ACC112 (cell line): ENCODE data around the gene ZBTB16.

Experiments
- H2AFZ ChIP-seq: fragments of 200-600 bp; sonication (generic); one replicate; pipeline ENCODE4 v1.6.0; 2017; ENCODE audit warnings: antibody characterized with exemption, low read length; ENCODE audit not compliant: unreplicated experiment
- H3K27ac ChIP-seq: fragments of 200-600 bp; sonication (generic); 2 replicates; pipeline ENCODE4 v1.5.1; 2014; ENCODE audit warnings: low read depth, mild to moderate bottlenecking, antibody characterized with exemption, low read length, moderate library complexity
- H3K27me3 ChIP-seq: fragments of 200-600 bp; sonication (generic); 2 replicates; pipeline ENCODE4 v1.6.1; 2014; ENCODE audit warnings: mild to moderate bottlenecking, antibody characterized with exemption, low read length, moderate library complexity, mixed read lengths; ENCODE audit not compliant: insufficient read depth
- H3K36me3 ChIP-seq: fragments of 200-600 bp; sonication (generic); 2 replicates; pipeline ENCODE4 v1.6.1; 2016; ENCODE audit warnings: mild to moderate bottlenecking, antibody characterized with exemption, low read length, moderate library complexity, mixed read lengths; ENCODE audit not compliant: insufficient read depth
- H3K4me1 ChIP-seq: fragments of 200-600 bp; sonication (generic); one replicate; pipeline ENCODE4 v1.6.1; 2016; ENCODE audit warnings: low read length, mixed read lengths; ENCODE audit not compliant: insufficient read depth, unreplicated experiment, control insufficient read depth
- H3K4me3 ChIP-seq: fragments of 200-600 bp; sonication (generic); 2 replicates; pipeline ENCODE4 v1.5.1; 2014; ENCODE audit warnings: mild to moderate bottlenecking, low read depth, low read length
- H3K79me2 ChIP-seq: fragments of 200-600 bp; sonication (generic); one replicate; pipeline ENCODE4 v1.6.0; 2016; ENCODE audit warnings: low read length; ENCODE audit not compliant: control insufficient read depth, unreplicated experiment, insufficient read depth

ZBTB16 gene

GRCh38 chr11:114075891-114076441, 16.5 kb downstream of the ZBTB16 start:
- peak overlapping the region; percentile 35 for H3K27ac ChIP-seq
- H3K27me3 ChIP-seq: no peaks in the 10 kb centered on the region
- H3K4me1 ChIP-seq: peaks cover 64% of the 10 kb centered on the region
- peaks cover 5% of the 10 kb centered on the region for H3K36me3 ChIP-seq
- H3K4me3 ChIP-seq: no peak overlapping the region
- no peak overlapping the region for H2AFZ ChIP-seq
- peaks cover 67% of the 10 kb centered on the region for H3K79me2 ChIP-seq

- H3K27me3 ChIP-seq: no peaks in the 10 kb centered on the region
- peaks cover 63% of the 10 kb centered on the region for H3K4me1 ChIP-seq
These were observed 17.4 kb downstream of the ZBTB16 start for GRCh38 chr11:114076921-114077331.

GRCh38 chr11:114077482-114078305, 18.2 kb downstream of the ZBTB16 start:
- peaks cover 5% of the 10 kb centered on the region for H3K36me3 ChIP-seq
- H3K27me3 ChIP-seq: no peaks in the 10 kb centered on the region
- peaks cover 65% of the 10 kb centered on the region for H3K4me1 ChIP-seq

More at GRCh38 chr11:114076921-114077331, 17.4 kb downstream of the ZBTB16 start:
- no peak overlapping the region for H3K27ac ChIP-seq
- H3K79me2 ChIP-seq: peaks cover 59% of the 10 kb centered on the region
- H2AFZ ChIP-seq: no peak overlapping the region
- H3K4me3 ChIP-seq: no peak overlapping the region
- H3K36me3 ChIP-seq: peaks cover 5% of the 10 kb centered on the region

GRCh38 chr11:114078423-114078822, 18.9 kb downstream of the ZBTB16 start:
- H3K27me3 ChIP-seq: no peaks in the 10 kb centered on the region
- H3K4me3 ChIP-seq: no peak overlapping the region
- H3K36me3 ChIP-seq: peaks cover 5% of the 10 kb centered on the region
- no peak overlapping the region for H3K27ac ChIP-seq
- peaks cover 66% of the 10 kb centered on the region for H3K4me1 ChIP-seq
- no peak overlapping the region for H2AFZ ChIP-seq
- H3K79me2 ChIP-seq: peaks cover 62% of the 10 kb centered on the region

More at GRCh38 chr11:114077482-114078305, 18.2 kb downstream of the ZBTB16 start:
- Histone ChIP-seq H3K79me2 (peaks cover 61% of the 10 kb centered on the region), H2AFZ (no peak overlapping the region), H3K27ac (no peak overlapping the region), H3K4me3 (no peak overlapping the region)

- Histone ChIP-seq H3K27ac (peak overlapping the region; percentile 86), H3K4me1 (peaks cover 66% of the 10 kb centered on the region), H3K79me2 (peaks cover 61% of the 10 kb centered on the region), H2AFZ (peak overlapping the region; percentile 49), H3K36me3 (peaks cover 2% of the 10 kb centered on the region), H3K4me3 (peak overlapping the region; percentile 43), H3K27me3 (no peaks in the 10 kb centered on the region)
These were observed 20.1 kb downstream of the ZBTB16 start for GRCh38 chr11:114079511-114080065.

- Histone ChIP-seq H3K4me1 (peaks cover 61% of the 10 kb centered on the region), H3K79me2 (peaks cover 61% of the 10 kb centered on the region), H3K27ac (peak overlapping the region; percentile 86), H2AFZ (no peak overlapping the region), H3K27me3 (no peaks in the 10 kb centered on the region), H3K36me3 (no peaks in the 10 kb centered on the region; the same call in 1 of the 2 replicates), H3K4me3 (peak overlapping the region; percentile 43; the same call in 1 of the 2 replicates)
These were observed 20.7 kb downstream of the ZBTB16 start for GRCh38 chr11:114080219-114080618.

GRCh38 chr11:114080769-114081168, 21.3 kb downstream of the ZBTB16 start:
- Histone ChIP-seq H3K27me3 (no peaks in the 10 kb centered on the region), H2AFZ (no peak overlapping the region), H3K36me3 (no peaks in the 10 kb centered on the region), H3K4me3 (no peak overlapping the region), H3K27ac (peak overlapping the region; percentile 86), H3K79me2 (peaks cover 66% of the 10 kb centered on the region), H3K4me1 (peaks cover 56% of the 10 kb centered on the region)

GRCh38 chr11:114081641-114082414, 22.3 kb downstream of the ZBTB16 start:
- peak overlapping the region; percentile 86 for H3K27ac ChIP-seq
- peaks cover 53% of the 10 kb centered on the region for H3K4me1 ChIP-seq
- H3K27me3 ChIP-seq: no peaks in the 10 kb centered on the region
- no peaks in the 10 kb centered on the region for H3K36me3 ChIP-seq
- peaks cover 65% of the 10 kb centered on the region for H3K79me2 ChIP-seq
- H3K4me3 ChIP-seq: no peak overlapping the region
- no peak overlapping the region for H2AFZ ChIP-seq

GRCh38 chr11:114082415-114082748, 22.9 kb downstream of the ZBTB16 start:
- Histone ChIP-seq H3K27ac (peak overlapping the region; percentile 86), H3K27me3 (no peaks in the 10 kb centered on the region)

GRCh38 chr11:114082767-114083181, 23.3 kb downstream of the ZBTB16 start:
- Histone ChIP-seq H3K4me1 (peaks cover 61% of the 10 kb centered on the region), H3K79me2 (peaks cover 64% of the 10 kb centered on the region), H2AFZ (no peak overlapping the region), H3K27ac (peak overlapping the region; percentile 86; the same call in 1 of the 2 replicates), H3K27me3 (no peaks in the 10 kb centered on the region), H3K36me3 (0 out of 2 replicates have a peak, but pooled peaks cover 6% of the 10 kb centered on the region), H3K4me3 (no peak overlapping the region)

More at GRCh38 chr11:114082415-114082748, 22.9 kb downstream of the ZBTB16 start:
- Histone ChIP-seq H2AFZ (no peak overlapping the region), H3K4me1 (peaks cover 58% of the 10 kb centered on the region), H3K4me3 (no peak overlapping the region), H3K79me2 (peaks cover 63% of the 10 kb centered on the region), H3K36me3 (0 out of 2 replicates have a peak, but pooled peaks cover 4% of the 10 kb centered on the region)
